ENCODE data around the gene LDB3. TPM values are rescaled to one million over a fixed set of nuclear protein-coding genes. Genes with fewer than 3 reads are reported as not detected.

LDB3 gene
- total and polyA plus RNA-seq, 2 of the 8 experiments (the other 6 are each of a cell fraction or from before 2014, with no cell fraction given): 0.20 to 0.43 TPM

- WGBS, 2 experiments (ENCODE audit: extremely low coverage in 1 of 2, insufficient coverage in 1 of 2, insufficient read length in 1 of 2, insufficient replicate concordance in 2 of 2, low coverage in 1 of 2, low lambda C conversion rate in 2 of 2, missing lambda C conversion rate in 1 of 2): 87% methylated on average over 12 of the region's 14 CpGs; no CpG with 5 or more reads in 1 of the 2 experiments
- Histone ChIP-seq H2BK120ac (replicated peaks; ENCODE audit: low read depth, low read length) (no peak overlapping the region), H3K23ac (ENCODE audit: insufficient read length) (no peak overlapping the region), H3K14ac (ENCODE audit: insufficient read length) (no peak overlapping the region), H3K79me1 (ENCODE audit: low read depth, low read length) (no peaks in the 10 kb centered on the region), H4K91ac (replicated peaks; ENCODE audit: insufficient read length, low read length) (no peak overlapping the region), H3K27ac (ENCODE audit: low read depth, low read length) (no peak overlapping the region), H3K4me2 (ENCODE audit: insufficient read depth in 1 of 2, low read depth in 2 of 2, low read length in 2 of 2) (no peak overlapping the region), H3K4ac (replicated peaks; ENCODE audit: insufficient read length, low read depth, low read length) (no peak overlapping the region), H3K18ac (ENCODE audit: extremely low read depth, low read length) (no peak overlapping the region), H3K27me3 (replicated peaks in 1 of 4; ENCODE audit: control insufficient read depth in 3 of 4, extremely low read depth in 1 of 4, insufficient read depth in 3 of 4, low read length in 3 of 4) (no peaks in the 10 kb centered on the region), H4K8ac (ENCODE audit: extremely low read depth, insufficient read depth, low read length) (no peak overlapping the region), H3K79me2 (ENCODE audit: control insufficient read depth in 1 of 2, insufficient read depth in 2 of 2, low read length in 2 of 2) (no peaks in the 10 kb centered on the region), H2AFZ (ENCODE audit: low read length) (no peak overlapping the region), H2BK5ac (ENCODE audit: low read depth, low read length) (no peak overlapping the region), H3K9me3 (ENCODE audit: insufficient read depth in 2 of 2, low read depth in 1 of 2, low read length in 1 of 2) (no peaks in the 10 kb centered on the region), H3K4me1 (replicated peaks in 1 of 4; ENCODE audit: control insufficient read depth in 3 of 4, insufficient read depth in 4 of 4, low read length in 3 of 4) (peaks cover 0 to 10% (median 7%) of the 10 kb centered on the region in 4 experiments; a peak in 5 of 7 replicates), H2BK20ac (ENCODE audit: low read length) (no peak overlapping the region), H3K36me3 (ENCODE audit: control insufficient read depth in 2 of 4, insufficient read depth in 4 of 4, low read length in 3 of 4) (no peaks in the 10 kb centered on the region), H3K56ac (replicated peaks; ENCODE audit: insufficient read length, low read depth, low read length) (no peak overlapping the region), H2AK5ac (ENCODE audit: low read depth, low read length) (no peak overlapping the region), H3K9ac (replicated peaks in 1 of 4; ENCODE audit: extremely low read depth in 1 of 4, low read depth in 3 of 4, low read length in 3 of 4) (no peak overlapping the region), H4K5ac (ENCODE audit: insufficient read length, low read depth, low read length) (no peak overlapping the region), H3K4me3 (ENCODE audit: extremely low read depth in 1 of 4, insufficient read depth in 2 of 4, low read depth in 3 of 4, low read length in 4 of 4) (no peak overlapping the region), H3K23me2 (ENCODE audit: low read depth, low read length) (no peaks in the 10 kb centered on the region), H2BK12ac (ENCODE audit: low read depth, low read length) (no peak overlapping the region), H2BK15ac (ENCODE audit: low read length) (no peak overlapping the region), H4K20me1 (replicated peaks in 1 of 2; ENCODE audit: control insufficient read depth in 1 of 2, insufficient read depth in 2 of 2, low read length in 2 of 2) (no peaks in the 10 kb centered on the region)
- DNase-seq (ENCODE audit: low read depth in 1 of 2, low spot score in 2 of 2): no peak
- ChIA-PET POLR2A (ENCODE audit: partially characterized antibody) (interaction anchor here (1.2 kb wide), 1 partner anchor 13 kb away, joined by 3 read pairs; the partner anchor contains the start of gene LDB3), CTCF (ENCODE audit: partially characterized antibody) (interaction anchor here (1.2 to 7.6 kb wide), 7 partner anchors 9 to 49 kb away, joined by 3 to 105 read pairs (median 5); partner anchors contain the start of gene LDB3)
- FAIRE-seq: no peak
- no peak for TF ChIP-seq POLR2A (IDR thresholded peaks at IDR 0.05; ENCODE audit: control extremely low read depth in 1 of 2, low read depth in 2 of 2, low read length in 2 of 2)
- TF ChIP-seq GABPA (IDR thresholded peaks at IDR 0.05; ENCODE audit: borderline replicate concordance, insufficient read depth, low read length): no peak
- TF ChIP-seq TAF7 (optimal IDR thresholded peaks at IDR 0.05; ENCODE audit: borderline replicate concordance, low read depth, low read length): no peak
- no peak for TF ChIP-seq SIRT6 (IDR thresholded peaks at IDR 0.05; ENCODE audit: low read length)
- TF ChIP-seq EZH2 (IDR thresholded peaks at IDR 0.05; ENCODE audit: low read depth, low read length, severe bottlenecking): no peak
- TF ChIP-seq FOSL1 (IDR thresholded peaks at IDR 0.05; ENCODE audit: insufficient read depth, low read depth, low read length): no peak
- no peak for TF ChIP-seq SRF (IDR thresholded peaks at IDR 0.05; ENCODE audit: low read depth, low read length)
- no peak for TF ChIP-seq JUN (IDR thresholded peaks at IDR 0.05; ENCODE audit: low read depth, low read length)
- TF ChIP-seq SP1 (IDR thresholded peaks at IDR 0.05; ENCODE audit: low read depth, low read length): no peak
- no peak for TF ChIP-seq SIN3A (conservative IDR thresholded peaks at IDR 0.05 in 1 of 2, IDR thresholded peaks at IDR 0.05 in 1 of 2; ENCODE audit: low read depth in 1 of 2, low read length in 2 of 2)
- no peak for TF ChIP-seq CBX8 (IDR thresholded peaks at IDR 0.05; ENCODE audit: borderline replicate concordance, low read depth, low read length)
- TF ChIP-seq POLR2AphosphoS5 (IDR thresholded peaks at IDR 0.05; ENCODE audit: low read depth, low read length): no peak
- TF ChIP-seq CTBP2 (IDR thresholded peaks at IDR 0.05; ENCODE audit: borderline replicate concordance, insufficient read depth, insufficient read length, low read length): no peak
- no peak for TF ChIP-seq KDM1A (IDR thresholded peaks at IDR 0.05; ENCODE audit: borderline replicate concordance, low read length)
- no peak for TF ChIP-seq JUND (IDR thresholded peaks at IDR 0.05; ENCODE audit: low read length)
These were observed 12.7 kb downstream of the LDB3 start for GRCh38 chr10:86681047-86681446.

Data from H1 (cell line).